Measurements from ENCODE around the gene DCHS1. TPM values are rescaled to one million over a fixed set of nuclear protein-coding genes. Genes with fewer than 3 reads are reported as not detected.

The DCHS1 gene
- total and polyA plus RNA-seq, 9 of the 15 experiments (the other 6 are each of a cell fraction or from before 2014, with no cell fraction given) = 0.04 to 0.49 (median 0.14) TPM; not detected in 2

DNA sequence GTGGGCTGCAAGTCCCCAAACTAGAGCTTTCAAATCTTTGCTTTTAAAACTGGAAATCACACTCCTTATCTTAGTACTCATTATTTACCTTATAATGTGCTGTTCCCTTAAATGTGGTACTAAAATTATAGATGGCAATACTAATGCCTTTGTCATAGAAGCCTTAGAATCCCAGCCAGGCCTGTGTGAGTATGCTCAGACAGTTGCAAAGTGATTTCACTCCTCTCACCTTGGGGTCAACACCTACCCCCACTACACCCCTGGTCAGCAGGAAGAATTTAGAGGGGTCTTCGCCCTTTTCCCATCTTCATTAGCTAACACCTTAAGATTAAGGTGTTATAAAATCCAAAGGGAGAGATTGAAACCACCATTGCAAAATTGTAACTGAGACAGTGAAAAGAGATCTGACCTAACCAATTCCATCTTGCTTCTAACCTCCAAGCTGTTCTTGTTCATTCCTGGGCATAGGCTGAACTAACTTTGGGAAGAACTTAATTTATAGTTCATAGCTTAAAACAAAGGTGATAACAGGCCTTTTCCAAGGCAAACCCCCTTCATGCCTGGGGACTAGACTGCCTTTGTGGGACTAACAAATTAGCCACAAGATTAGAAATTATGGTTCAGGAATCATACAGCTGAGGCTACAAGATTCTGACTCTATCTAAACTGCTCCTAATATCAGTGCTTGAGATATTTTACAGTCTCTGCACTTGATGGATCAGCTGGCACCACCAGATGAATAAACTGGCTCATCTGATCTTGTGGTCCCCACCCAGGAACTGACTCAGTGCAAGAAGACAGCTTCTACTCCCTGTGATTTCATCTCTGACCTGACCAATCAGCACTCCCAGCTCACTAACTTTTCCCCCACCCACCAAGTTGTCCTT, 38.0 kb upstream of the DCHS1 start (continued):
- TF ChIP-seq, protein P1, sequence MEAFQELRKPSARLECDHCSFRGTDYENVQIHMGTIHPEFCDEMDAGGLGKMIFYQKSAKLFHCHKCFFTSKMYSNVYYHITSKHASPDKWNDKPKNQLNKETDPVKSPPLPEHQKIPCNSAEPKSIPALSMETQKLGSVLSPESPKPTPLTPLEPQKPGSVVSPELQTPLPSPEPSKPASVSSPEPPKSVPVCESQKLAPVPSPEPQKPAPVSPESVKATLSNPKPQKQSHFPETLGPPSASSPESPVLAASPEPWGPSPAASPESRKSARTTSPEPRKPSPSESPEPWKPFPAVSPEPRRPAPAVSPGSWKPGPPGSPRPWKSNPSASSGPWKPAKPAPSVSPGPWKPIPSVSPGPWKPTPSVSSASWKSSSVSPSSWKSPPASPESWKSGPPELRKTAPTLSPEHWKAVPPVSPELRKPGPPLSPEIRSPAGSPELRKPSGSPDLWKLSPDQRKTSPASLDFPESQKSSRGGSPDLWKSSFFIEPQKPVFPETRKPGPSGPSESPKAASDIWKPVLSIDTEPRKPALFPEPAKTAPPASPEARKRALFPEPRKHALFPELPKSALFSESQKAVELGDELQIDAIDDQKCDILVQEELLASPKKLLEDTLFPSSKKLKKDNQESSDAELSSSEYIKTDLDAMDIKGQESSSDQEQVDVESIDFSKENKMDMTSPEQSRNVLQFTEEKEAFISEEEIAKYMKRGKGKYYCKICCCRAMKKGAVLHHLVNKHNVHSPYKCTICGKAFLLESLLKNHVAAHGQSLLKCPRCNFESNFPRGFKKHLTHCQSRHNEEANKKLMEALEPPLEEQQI (IDR thresholded peaks at IDR 0.05) = no peak
- TF ChIP-seq ELF1 (tag; IDR thresholded peaks at IDR 0.05) (no peak), GTF2F1 (IDR thresholded peaks at IDR 0.05; ENCODE audit: low read depth, low read length) (no peak), RCOR1 (IDR thresholded peaks at IDR 0.05; ENCODE audit: borderline replicate concordance in 1 of 2, low read depth in 2 of 2, low read length in 2 of 2) (peak in 1 of 2 experiments; percentile 78; a peak in 2 of 4 replicates), ZNF785 (CRISPR knock-in tag; IDR thresholded peaks at IDR 0.05) (no peak), MBD2 (IDR thresholded peaks at IDR 0.05; ENCODE audit: borderline replicate concordance, low read depth) (no peak), E2F3 (CRISPR knock-in tag; IDR thresholded peaks at IDR 0.05) (no peak), POLR2H (tag; IDR thresholded peaks at IDR 0.05; ENCODE audit: low read depth) (0 out of 2 replicates have a peak, but pooled peaks have one; percentile 17), ERF (CRISPR knock-in tag; IDR thresholded peaks at IDR 0.05) (no peak), CXXC5 (CRISPR knock-in tag; IDR thresholded peaks at IDR 0.05) (0 out of 2 replicates have a peak, but pooled peaks have one; percentile 8)
- TF ChIP-seq, protein P2, sequence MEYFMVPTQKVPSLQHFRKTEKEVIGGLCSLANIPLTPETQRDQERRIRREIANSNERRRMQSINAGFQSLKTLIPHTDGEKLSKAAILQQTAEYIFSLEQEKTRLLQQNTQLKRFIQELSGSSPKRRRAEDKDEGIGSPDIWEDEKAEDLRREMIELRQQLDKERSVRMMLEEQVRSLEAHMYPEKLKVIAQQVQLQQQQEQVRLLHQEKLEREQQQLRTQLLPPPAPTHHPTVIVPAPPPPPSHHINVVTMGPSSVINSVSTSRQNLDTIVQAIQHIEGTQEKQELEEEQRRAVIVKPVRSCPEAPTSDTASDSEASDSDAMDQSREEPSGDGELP (CRISPR knock-in tag; IDR thresholded peaks at IDR 0.05; ENCODE audit: borderline replicate concordance) = peak; percentile 67
- TF ChIP-seq, protein P3, sequence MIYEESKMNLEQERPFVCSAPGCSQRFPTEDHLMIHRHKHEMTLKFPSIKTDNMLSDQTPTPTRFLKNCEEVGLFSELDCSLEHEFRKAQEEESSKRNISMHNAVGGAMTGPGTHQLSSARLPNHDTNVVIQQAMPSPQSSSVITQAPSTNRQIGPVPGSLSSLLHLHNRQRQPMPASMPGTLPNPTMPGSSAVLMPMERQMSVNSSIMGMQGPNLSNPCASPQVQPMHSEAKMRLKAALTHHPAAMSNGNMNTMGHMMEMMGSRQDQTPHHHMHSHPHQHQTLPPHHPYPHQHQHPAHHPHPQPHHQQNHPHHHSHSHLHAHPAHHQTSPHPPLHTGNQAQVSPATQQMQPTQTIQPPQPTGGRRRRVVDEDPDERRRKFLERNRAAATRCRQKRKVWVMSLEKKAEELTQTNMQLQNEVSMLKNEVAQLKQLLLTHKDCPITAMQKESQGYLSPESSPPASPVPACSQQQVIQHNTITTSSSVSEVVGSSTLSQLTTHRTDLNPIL (CRISPR knock-in tag; IDR thresholded peaks at IDR 0.05) = no peak
- TF ChIP-seq, protein P4, sequence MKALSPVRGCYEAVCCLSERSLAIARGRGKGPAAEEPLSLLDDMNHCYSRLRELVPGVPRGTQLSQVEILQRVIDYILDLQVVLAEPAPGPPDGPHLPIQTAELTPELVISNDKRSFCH (CRISPR knock-in tag; IDR thresholded peaks at IDR 0.05) = no peak
- TF ChIP-seq, protein P4 (tag; IDR thresholded peaks at IDR 0.05) = no peak
- TF ChIP-seq, protein P5, sequence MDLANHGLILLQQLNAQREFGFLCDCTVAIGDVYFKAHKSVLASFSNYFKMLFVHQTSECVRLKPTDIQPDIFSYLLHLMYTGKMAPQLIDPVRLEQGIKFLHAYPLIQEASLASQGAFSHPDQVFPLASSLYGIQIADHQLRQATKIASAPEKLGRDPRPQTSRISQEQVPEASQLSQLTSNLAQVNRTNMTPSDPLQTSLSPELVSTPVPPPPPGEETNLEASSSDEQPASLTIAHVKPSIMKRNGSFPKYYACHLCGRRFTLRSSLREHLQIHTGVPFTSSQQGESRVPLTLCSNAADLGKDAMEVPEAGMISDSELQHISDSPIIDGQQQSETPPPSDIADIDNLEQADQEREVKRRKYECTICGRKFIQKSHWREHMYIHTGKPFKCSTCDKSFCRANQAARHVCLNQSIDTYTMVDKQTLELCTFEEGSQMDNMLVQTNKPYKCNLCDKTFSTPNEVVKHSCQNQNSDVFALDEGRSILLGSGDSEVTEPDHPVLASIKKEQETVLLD (IDR thresholded peaks at IDR 0.05) = no peak
- TF ChIP-seq, protein P6, sequence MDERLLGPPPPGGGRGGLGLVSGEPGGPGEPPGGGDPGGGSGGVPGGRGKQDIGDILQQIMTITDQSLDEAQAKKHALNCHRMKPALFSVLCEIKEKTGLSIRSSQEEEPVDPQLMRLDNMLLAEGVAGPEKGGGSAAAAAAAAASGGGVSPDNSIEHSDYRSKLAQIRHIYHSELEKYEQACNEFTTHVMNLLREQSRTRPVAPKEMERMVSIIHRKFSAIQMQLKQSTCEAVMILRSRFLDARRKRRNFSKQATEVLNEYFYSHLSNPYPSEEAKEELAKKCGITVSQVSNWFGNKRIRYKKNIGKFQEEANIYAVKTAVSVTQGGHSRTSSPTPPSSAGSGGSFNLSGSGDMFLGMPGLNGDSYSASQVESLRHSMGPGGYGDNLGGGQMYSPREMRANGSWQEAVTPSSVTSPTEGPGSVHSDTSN (CRISPR knock-in tag; IDR thresholded peaks at IDR 0.05; ENCODE audit: low read depth) = no peak
- TF ChIP-seq, protein P6 (tag; conservative IDR thresholded peaks at IDR 0.05; ENCODE audit: low read depth) = no peak

All from K562 (cell line).